HG03139 (cell line): ENCODE data around the gene ACTN1.

Experiments
- ATAC-seq: cut with Tn5 transposase; IDR thresholded peaks from one replicate; pipeline ENCODE4 v1.9.1; 2021; ENCODE audit not compliant: unreplicated experiment

Gene ACTN1

GRCh38 chr14:68919129-68919927, 59.8 kb downstream of the ACTN1 start:
- no peak for ATAC-seq

GRCh38 chr14:68918612-68919011, 60.5 kb downstream of the ACTN1 start:
- ATAC-seq = no peak

GRCh38 chr14:68916358-68916941, 62.7 kb downstream of the ACTN1 start:
- no peak for ATAC-seq

- ATAC-seq = no peak
Measured at GRCh38 chr14:68913516-68913915, 65.6 kb downstream of the ACTN1 start.

- ATAC-seq = no peak
Measured at GRCh38 chr14:68911594-68912227, 67.4 kb downstream of the ACTN1 start.

- no peak for ATAC-seq
Measured at GRCh38 chr14:68910540-68910939, 68.6 kb downstream of the ACTN1 start.

GRCh38 chr14:68908803-68909202, 70.3 kb downstream of the ACTN1 start:
- no peak for ATAC-seq

GRCh38 chr14:68908201-68908600, 70.9 kb downstream of the ACTN1 start:
- no peak for ATAC-seq

- no peak for ATAC-seq
Measured at GRCh38 chr14:68906439-68906838, 72.7 kb downstream of the ACTN1 start.

GRCh38 chr14:68905107-68905895, 73.8 kb downstream of the ACTN1 start:
- ATAC-seq = no peak

- ATAC-seq = no peak
Measured at GRCh38 chr14:68902357-68902756, 76.7 kb downstream of the ACTN1 start.

GRCh38 chr14:68899033-68899603, 80.0 kb downstream of the ACTN1 start:
- ATAC-seq = no peak

GRCh38 chr14:68898248-68899032, 80.7 kb downstream of the ACTN1 start:
- ATAC-seq = no peak

- ATAC-seq = no peak
Measured at GRCh38 chr14:68897559-68898155, 81.4 kb downstream of the ACTN1 start.

- no peak for ATAC-seq
Measured at GRCh38 chr14:68896132-68896531, 83.0 kb downstream of the ACTN1 start.

- no peak for ATAC-seq
Measured at GRCh38 chr14:68894802-68895703, 84.0 kb downstream of the ACTN1 start.

- ATAC-seq = no peak
Measured at GRCh38 chr14:68894123-68894522, 85.0 kb downstream of the ACTN1 start.

GRCh38 chr14:68893566-68893965, 85.5 kb downstream of the ACTN1 start:
- ATAC-seq = no peak

- ATAC-seq = no peak
Measured at GRCh38 chr14:68892961-68893360, 86.1 kb downstream of the ACTN1 start.
